Activated T-cell treated with anti-CD3 and anti-CD28 coated beads, Interleukin-2, amount 50 U/mL, for 4 hours (primary cell): ENCODE data around the gene FGFR2. TPM values are rescaled to one million over a fixed set of nuclear protein-coding genes. Genes with fewer than 3 reads are reported as not detected.
A peak's percentile ranks its signal among the peaks of the same experiment; 100 is the strongest.

Source experiments
- ATAC-seq, 2 donors: fragments of 200-7000 bp; cut with Tn5 transposase; one replicate each; pipeline ENCODE4 v1.10.0; 2021
- DNase-seq: peaks from one replicate; pipeline ENCODE4 v3.0.0-alpha.2; 2020
- H3K27me3 Mint-ChIP-seq: one replicate; pipeline ENCODE4 v1.8.0; 2021; ENCODE audit warnings: low read depth, mixed read lengths
- H3K36me3 Mint-ChIP-seq: one replicate; pipeline ENCODE4 v1.8.0; 2022; ENCODE audit warnings: mixed read lengths; ENCODE audit not compliant: insufficient read depth
- H3K4me1 Mint-ChIP-seq: one replicate; pipeline ENCODE4 v1.8.0; 2021; ENCODE audit warnings: low read depth, mixed read lengths
- H3K4me3 Mint-ChIP-seq: one replicate; pipeline ENCODE4 v1.8.0; 2021; ENCODE audit warnings: mild to moderate bottlenecking, moderate library complexity, mixed read lengths
- H3K9me3 Mint-ChIP-seq: one replicate; pipeline ENCODE4 v1.8.0; 2021; ENCODE audit warnings: mixed read lengths
- total RNA-seq, 3 donors: library from RNA; stranded (reverse); gene quantifications; one replicate each; pipeline ENCODE4 v1.2.1, GENCODE V29; 2021

FGFR2 gene
- total RNA-seq, 3 donors from 2014 or later: 0.18 to 0.48 (median 0.33) TPM

DNA sequence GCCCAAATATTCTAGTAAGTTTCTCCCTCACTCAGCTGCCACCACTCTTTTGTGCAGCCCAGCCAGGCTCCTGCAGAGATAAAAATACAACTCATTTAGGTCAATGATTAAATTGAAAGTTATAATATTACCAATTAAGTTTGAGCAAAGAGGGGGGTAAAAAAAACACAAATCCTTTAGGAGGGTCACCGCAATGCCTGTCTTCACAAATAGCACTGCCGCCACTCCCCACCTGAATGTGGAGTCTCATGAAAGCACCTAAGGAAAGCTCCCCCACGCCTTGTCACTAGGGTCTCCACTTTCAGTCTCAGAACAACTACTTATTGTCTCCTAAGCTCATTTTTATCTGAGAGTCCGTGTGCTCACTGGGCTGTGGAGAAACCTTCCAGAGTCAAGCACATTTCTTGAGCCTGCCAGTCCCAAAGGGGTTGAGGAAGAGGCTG lies 148.7 kb downstream of the FGFR2 start:
- no peak for ATAC-seq
- DNase-seq: no peak
- H3K4me1 Mint-ChIP-seq: no peaks in the 10 kb centered on the region
- no peaks in the 10 kb centered on the region for H3K36me3 Mint-ChIP-seq
- H3K27me3 Mint-ChIP-seq: no peaks in the 10 kb centered on the region
- H3K4me3 Mint-ChIP-seq: no peak overlapping the region
- no peaks in the 10 kb centered on the region for H3K9me3 Mint-ChIP-seq

DNA sequence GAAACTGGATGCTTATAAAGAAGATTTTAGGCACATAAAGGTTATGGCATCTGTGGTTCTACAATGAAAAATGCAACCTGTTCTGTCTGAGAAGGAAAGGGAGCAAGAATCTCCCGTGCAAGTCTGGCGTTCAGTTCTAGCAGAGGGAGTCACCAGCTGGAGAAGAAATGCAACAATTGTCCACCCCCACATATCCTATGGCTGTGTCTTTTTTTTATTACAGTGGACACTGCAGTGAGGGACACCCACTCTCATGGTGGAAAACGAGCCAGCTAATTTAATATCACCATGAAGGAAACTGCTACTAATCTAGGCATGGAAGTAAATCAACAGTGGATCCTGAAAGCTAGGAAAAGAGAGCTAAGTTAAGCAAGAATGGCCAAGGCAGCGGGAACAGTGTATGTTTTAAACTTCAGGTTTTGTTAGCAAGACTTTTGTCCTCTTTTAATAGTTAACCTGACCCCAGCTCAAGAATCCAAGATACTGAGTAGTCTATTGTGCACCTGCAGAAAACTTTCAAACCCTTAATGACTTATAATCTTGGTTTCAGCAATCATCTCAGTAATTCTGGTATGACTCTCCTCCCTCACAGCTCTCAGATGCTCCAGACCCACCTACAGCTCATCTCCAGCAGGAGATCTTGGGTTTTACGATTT lies 149.3 kb downstream of the FGFR2 start:
- Mint-ChIP-seq H3K4me3 (no peak overlapping the region), H3K27me3 (no peaks in the 10 kb centered on the region), H3K36me3 (no peaks in the 10 kb centered on the region), H3K4me1 (no peaks in the 10 kb centered on the region), H3K9me3 (no peaks in the 10 kb centered on the region)
- ATAC-seq: peak in 1 of 2 donors; percentile 43
- no peak for DNase-seq

DNA sequence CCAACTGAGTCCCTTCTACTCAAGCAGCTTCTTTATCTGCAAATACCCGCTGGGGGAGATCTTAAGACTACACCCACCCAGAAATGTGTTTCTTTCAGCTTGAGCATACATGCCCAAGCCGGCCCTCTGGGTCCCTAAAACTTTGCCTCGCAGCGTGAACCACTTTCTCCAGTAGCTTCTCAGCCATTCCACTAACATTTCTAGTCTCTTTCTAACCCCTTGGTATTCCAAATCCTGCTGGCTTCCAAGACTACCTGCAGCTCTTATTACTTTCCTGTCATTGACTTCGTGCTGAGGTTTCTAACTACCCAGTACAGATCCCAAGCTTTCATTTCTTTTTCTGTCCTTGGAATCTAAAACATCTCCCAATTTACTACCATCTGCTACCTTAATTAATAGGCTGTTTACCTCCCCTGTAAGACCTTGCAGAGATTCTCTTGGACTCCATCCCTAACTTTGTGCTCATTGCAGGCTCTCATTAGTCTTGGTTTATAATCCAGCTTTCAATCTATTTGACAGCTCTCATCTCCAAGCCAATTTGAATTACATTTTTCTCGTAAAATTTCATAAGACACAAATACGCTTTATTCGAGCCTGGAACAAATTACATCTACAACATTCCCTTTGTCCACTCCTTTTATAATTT lies 153.6 kb downstream of the FGFR2 start:
- no peaks in the 10 kb centered on the region for H3K4me1 Mint-ChIP-seq
- ATAC-seq (no peak), DNase-seq (no peak)
- no peaks in the 10 kb centered on the region for H3K27me3 Mint-ChIP-seq
- H3K9me3 Mint-ChIP-seq: no peaks in the 10 kb centered on the region
- no peaks in the 10 kb centered on the region for H3K36me3 Mint-ChIP-seq
- H3K4me3 Mint-ChIP-seq: no peak overlapping the region

DNA sequence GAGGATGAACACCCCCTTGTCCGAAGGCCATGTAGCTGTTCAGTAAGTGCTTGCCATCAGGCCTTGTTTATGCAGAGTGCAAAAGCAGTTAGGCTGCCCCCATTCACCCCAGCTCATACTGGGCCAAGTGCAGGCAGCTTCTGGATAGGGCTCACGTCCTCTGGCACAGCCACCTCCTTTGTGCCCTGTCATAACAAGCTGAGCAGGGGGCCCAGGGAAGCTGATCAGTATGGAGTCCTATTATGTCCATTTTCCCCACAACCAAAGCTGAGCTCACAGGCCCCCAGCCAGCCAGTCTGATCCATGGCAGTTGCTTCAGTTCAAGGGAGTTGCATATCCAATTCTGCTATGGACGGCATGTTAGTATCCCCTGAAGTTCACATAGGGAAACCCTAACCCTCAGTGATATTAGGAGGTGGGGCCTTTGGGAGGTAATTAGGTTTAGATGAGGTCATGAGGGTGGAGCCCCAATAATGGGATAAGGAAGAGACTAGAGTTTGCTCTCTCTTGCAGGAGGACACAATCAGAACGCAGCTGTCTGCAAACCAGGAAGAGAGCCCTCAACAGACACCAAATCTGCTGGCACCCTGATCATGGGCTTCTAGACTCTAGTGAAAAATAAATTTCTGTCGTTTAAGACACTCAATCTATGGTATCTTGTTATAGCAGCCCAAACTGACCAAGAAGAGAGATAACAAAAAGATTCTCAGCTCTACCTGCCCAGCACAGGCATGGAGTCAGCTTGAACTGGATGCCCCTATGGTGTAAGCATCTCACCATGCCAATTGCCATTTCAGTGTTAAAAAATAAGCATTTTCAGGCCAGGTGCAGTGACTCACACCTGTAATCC lies 155.9 kb downstream of the FGFR2 start:
- no peaks in the 10 kb centered on the region for H3K36me3 Mint-ChIP-seq
- H3K9me3 Mint-ChIP-seq: no peaks in the 10 kb centered on the region
- H3K4me1 Mint-ChIP-seq: no peaks in the 10 kb centered on the region
- no peak overlapping the region for H3K4me3 Mint-ChIP-seq
- no peak for DNase-seq
- no peaks in the 10 kb centered on the region for H3K27me3 Mint-ChIP-seq
- ATAC-seq: no peak

DNA sequence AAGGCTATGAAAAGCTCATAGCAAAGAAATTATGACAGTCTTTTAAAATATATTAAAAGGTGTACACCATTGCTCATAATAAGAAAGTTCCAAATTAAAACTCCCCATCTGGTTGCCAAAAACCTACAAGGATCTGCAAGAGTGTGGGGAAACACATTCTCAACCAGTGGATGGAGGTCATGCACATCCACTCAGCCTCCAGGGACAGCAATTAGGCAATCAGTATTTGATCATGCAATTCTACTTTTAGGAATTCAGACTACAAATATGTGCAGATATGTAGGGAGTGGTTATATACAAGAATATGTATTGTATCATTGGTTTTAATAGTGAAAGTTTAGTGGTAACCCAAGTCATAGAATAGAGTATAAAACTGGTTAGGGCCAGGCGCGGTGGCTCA lies 157.8 kb downstream of the FGFR2 start:
- ATAC-seq: no peak
- no peak for DNase-seq
- no peaks in the 10 kb centered on the region for H3K9me3 Mint-ChIP-seq
- H3K4me3 Mint-ChIP-seq: no peak overlapping the region
- no peaks in the 10 kb centered on the region for H3K27me3 Mint-ChIP-seq
- H3K4me1 Mint-ChIP-seq: no peaks in the 10 kb centered on the region
- H3K36me3 Mint-ChIP-seq: no peaks in the 10 kb centered on the region

DNA sequence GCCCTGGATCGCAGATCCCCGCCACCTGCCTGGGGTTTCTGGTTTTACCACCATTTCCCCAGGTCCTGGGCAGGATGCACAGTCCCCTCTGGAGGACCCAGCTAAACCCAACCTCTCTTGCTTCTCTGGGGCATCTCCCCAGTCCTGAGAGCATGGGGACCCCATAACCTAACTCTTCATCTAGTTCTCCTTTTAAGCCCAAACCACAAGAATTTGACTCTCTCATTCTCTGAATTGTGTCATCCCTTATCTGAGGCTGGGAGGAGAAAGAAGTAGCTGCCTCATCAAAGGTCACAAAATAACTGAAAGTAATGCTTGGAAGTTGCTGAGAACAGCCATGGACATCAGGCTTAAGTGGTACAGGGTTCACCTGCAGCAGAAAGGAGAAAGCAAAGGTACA lies 159.9 kb downstream of the FGFR2 start:
- ATAC-seq (no peak), DNase-seq (no peak)
- Mint-ChIP-seq H3K27me3 (no peaks in the 10 kb centered on the region), H3K36me3 (no peaks in the 10 kb centered on the region), H3K9me3 (no peaks in the 10 kb centered on the region), H3K4me1 (no peaks in the 10 kb centered on the region), H3K4me3 (no peak overlapping the region)

DNA sequence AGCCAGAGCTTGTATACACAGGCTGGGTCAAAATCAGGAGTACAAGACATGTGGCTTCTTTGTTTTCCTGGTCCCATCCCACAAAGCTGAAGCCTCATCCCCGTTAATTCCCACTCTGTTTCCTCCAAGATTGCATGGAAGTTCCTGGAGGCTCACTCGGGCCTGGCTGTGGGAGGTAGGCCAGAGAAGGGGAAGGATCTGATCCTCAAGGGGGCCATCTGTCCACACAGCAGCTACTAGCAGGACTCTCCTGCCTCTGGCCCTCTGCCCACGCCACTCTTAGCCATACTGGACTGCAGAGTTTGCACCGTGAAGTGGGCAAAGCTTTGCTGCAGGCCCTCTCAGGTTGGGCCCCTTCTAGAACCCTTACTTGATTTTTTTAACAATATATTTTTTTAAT lies 160.6 kb downstream of the FGFR2 start:
- ATAC-seq (no peak), DNase-seq (no peak)
- Mint-ChIP-seq H3K27me3 (no peaks in the 10 kb centered on the region), H3K4me3 (no peak overlapping the region), H3K4me1 (no peaks in the 10 kb centered on the region), H3K9me3 (no peaks in the 10 kb centered on the region), H3K36me3 (no peaks in the 10 kb centered on the region)

DNA sequence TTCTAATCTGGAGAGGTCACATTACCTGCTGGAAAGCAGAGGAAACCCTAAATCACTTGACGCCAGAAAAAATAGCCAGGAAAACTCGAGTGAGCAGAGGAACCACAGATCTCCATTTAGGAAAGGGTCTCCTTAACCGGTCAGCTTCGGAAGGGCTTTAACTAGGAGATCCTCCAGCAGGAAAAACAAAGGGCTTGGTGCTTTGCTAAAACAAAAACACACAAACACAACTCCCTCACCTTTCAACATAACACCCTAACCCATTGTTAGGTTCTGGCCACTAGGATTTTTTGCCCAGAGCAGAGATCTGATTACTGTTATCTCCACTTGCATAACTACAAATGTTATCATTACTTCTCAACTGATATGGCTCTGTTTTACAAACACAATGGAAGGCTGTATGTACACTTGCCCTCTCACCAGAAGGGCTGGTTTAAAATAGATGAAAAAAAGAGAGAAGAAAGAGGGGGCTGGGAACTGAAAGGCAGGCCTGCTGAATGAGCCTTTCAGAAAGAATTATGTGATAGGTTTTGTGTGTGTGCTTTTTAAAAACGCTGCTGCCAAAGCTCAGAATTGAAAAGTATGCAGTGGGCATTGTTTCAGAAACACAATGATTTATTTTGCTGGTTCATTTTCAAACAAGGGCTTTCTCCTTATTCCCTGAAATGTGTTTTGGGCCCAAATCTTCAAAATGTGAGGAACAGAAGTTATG lies 161.5 kb downstream of the FGFR2 start:
- Mint-ChIP-seq H3K9me3 (no peaks in the 10 kb centered on the region), H3K27me3 (no peaks in the 10 kb centered on the region), H3K36me3 (no peaks in the 10 kb centered on the region), H3K4me3 (no peak overlapping the region), H3K4me1 (no peaks in the 10 kb centered on the region)
- DNase-seq (no peak), ATAC-seq (no peak)

DNA sequence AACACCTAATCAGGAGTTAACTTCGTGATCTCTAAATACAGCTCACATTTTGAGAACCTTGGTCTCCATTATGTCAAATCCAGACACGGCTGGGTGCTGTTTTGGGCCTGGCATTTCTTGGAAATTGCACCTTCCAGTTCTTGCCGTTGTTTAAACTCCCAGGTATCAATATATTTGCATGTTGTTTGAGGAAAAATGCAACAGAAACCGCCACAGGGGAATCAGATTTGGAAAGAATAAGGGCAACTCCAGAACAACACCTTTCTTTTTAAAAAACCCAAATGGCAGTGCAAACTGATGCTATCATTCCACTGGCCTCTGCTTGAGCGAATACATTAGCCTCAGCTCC lies 162.0 kb downstream of the FGFR2 start:
- Mint-ChIP-seq H3K36me3 (no peaks in the 10 kb centered on the region), H3K4me1 (no peaks in the 10 kb centered on the region), H3K4me3 (no peak overlapping the region), H3K9me3 (no peaks in the 10 kb centered on the region), H3K27me3 (no peaks in the 10 kb centered on the region)
- no peak for ATAC-seq
- no peak for DNase-seq

DNA sequence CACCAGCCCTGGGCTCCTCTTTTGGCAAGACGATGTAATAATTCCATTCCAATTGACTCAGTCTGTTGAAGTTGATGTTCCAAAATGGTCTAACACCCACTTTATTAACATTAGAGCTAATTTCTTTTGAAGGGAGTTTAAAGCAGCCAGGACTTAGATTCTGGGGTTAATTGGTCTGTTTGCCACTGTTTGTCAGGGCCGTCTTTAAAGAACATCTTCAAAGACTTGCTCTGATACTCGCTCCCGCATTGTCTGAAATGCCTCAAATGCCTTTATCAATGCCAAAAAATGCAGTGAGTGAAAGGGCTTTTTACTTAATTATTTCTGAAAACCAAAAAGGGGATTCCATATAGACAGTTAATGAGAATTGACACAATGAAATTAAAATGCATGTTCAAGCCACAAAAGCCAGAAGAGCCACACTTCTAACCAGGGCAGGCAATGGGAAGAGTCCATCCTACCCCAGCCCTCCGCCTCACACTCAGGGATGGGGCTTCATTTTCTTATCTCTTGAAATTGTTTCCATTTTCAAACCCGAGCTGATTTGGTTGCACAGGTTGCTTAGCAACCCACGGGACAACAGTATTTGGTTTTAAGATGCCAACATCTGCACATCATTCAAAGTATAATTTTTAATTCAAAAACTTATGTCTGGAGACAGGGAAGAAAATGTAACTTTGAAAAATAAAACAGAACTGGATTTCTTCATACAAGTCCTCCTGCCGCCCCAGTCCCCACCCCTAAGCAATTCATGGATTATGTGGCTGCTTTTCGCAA lies 163.0 kb downstream of the FGFR2 start:
- no peak for DNase-seq
- no peak for ATAC-seq
- H3K4me3 Mint-ChIP-seq: no peak overlapping the region
- H3K4me1 Mint-ChIP-seq: no peaks in the 10 kb centered on the region
- no peaks in the 10 kb centered on the region for H3K27me3 Mint-ChIP-seq
- H3K36me3 Mint-ChIP-seq: no peaks in the 10 kb centered on the region
- no peaks in the 10 kb centered on the region for H3K9me3 Mint-ChIP-seq

DNA sequence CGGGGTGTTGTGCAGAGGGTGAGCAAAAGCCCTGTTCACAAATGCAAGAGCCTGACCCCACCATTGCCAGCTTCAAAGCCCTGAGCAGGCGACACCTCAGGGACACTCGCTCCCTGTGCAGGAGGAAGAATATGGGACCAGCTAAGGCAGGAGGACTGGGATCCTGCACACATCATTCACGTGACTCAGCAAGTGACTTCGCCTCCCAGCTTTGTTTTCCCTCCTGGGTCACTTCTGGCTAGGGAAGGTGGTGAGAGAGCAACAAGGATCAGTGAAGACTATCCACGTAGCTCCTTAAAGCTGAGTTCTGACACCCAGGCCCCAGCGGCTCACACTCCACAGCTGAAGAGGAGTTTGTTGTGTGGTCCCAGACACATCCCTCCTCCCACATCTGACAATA lies 164.3 kb downstream of the FGFR2 start:
- DNase-seq (no peak), ATAC-seq (no peak)
- Mint-ChIP-seq H3K4me3 (no peak overlapping the region), H3K9me3 (no peaks in the 10 kb centered on the region), H3K27me3 (no peaks in the 10 kb centered on the region), H3K36me3 (no peaks in the 10 kb centered on the region), H3K4me1 (no peaks in the 10 kb centered on the region)

DNA sequence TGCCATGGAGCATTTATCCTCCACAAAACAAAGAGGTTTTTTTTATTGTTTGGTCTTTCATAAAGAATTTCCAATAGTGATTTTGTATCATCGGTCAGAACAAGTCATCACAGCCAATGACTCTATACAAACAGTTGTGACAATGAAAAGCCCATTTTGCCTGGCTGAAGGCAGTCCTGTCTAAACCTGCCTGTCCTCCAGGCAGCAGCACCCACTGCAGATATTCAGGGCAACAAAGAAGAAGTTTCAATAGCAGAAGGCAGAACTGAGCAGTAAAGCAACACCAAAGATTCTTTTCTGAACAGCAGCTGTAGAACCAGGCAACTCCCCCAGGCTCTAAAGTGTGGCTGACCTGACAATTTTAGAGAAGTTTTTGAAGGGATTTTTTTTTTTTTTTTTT lies 169.4 kb downstream of the FGFR2 start:
- no peaks in the 10 kb centered on the region for H3K9me3 Mint-ChIP-seq

More for the DNA sequence above, 169.4 kb downstream of the FGFR2 start:
- Mint-ChIP-seq H3K4me3 (no peak overlapping the region), H3K27me3 (no peaks in the 10 kb centered on the region), H3K36me3 (no peaks in the 10 kb centered on the region), H3K4me1 (no peaks in the 10 kb centered on the region)
- ATAC-seq (no peak), DNase-seq (no peak)
